ENCODE measurements around the gene CD59.

CD59 gene

GRCh38 chr11:33696931-33697638, 39.1 kb downstream of the CD59 start:
- Histone ChIP-seq H3K36me3 (no peaks in the 10 kb centered on the region), H3K4me1 (ENCODE audit: control insufficient read depth in 1 of 2, insufficient read depth in 1 of 2, low read depth in 1 of 2, low read length in 1 of 2) (peaks cover 46 to 51% of the 10 kb centered on the region in 2 experiments), H3K27me3 (no peaks in the 10 kb centered on the region), H3K27ac (no peak overlapping the region), H3K4me3 (ENCODE audit: low read depth in 1 of 2, low read length in 1 of 2) (no peak overlapping the region), H3K9me3 (no peaks in the 10 kb centered on the region)
- TF ChIP-seq, protein P1, sequence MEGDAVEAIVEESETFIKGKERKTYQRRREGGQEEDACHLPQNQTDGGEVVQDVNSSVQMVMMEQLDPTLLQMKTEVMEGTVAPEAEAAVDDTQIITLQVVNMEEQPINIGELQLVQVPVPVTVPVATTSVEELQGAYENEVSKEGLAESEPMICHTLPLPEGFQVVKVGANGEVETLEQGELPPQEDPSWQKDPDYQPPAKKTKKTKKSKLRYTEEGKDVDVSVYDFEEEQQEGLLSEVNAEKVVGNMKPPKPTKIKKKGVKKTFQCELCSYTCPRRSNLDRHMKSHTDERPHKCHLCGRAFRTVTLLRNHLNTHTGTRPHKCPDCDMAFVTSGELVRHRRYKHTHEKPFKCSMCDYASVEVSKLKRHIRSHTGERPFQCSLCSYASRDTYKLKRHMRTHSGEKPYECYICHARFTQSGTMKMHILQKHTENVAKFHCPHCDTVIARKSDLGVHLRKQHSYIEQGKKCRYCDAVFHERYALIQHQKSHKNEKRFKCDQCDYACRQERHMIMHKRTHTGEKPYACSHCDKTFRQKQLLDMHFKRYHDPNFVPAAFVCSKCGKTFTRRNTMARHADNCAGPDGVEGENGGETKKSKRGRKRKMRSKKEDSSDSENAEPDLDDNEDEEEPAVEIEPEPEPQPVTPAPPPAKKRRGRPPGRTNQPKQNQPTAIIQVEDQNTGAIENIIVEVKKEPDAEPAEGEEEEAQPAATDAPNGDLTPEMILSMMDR (IDR thresholded peaks at IDR 0.05) = no peak

- peaks cover 39 to 45% of the 10 kb centered on the region in 2 experiments for H3K4me1 ChIP-seq (ENCODE audit: control insufficient read depth in 1 of 2, insufficient read depth in 1 of 2, low read depth in 1 of 2, low read length in 1 of 2)
- TF ChIP-seq, protein P1 (IDR thresholded peaks at IDR 0.05) = no peak
- no peaks in the 10 kb centered on the region for H3K27me3 ChIP-seq
- no peaks in the 10 kb centered on the region for H3K9me3 ChIP-seq
- no peak overlapping the region for H3K27ac ChIP-seq
- H3K36me3 ChIP-seq = no peaks in the 10 kb centered on the region
- no peak overlapping the region for H3K4me3 ChIP-seq (ENCODE audit: low read depth in 1 of 2, low read length in 1 of 2)
These were observed 39.8 kb downstream of the CD59 start for GRCh38 chr11:33696411-33696810.

DNA sequence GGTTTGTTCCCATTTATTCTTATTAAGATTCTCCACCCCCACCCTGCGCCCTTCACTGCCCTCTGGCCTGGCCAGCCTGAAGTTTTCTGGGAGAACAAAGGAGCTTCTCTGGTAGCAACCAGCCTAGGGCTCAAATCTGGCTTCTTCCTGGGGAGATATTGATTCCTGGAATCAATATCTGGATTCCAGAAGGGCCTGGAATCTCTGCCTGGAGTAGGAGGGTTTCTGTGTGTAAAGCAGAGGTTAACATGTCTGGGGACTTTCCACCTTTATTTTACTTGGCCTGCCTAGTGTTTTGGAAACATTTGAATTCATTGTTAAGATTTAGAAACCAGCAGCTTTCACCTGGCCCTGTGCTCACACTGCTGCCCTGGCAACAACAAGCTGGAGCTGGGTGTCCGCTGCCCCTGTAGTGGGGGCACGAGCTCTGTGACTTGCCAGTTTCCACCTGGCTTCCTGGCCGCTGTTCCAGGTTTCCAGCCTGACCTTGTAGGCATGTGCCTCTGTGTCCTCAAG, 41.1 kb downstream of the CD59 start:
- Histone ChIP-seq H3K27me3 (no peaks in the 10 kb centered on the region), H3K4me1 (ENCODE audit: control insufficient read depth in 1 of 2, insufficient read depth in 1 of 2, low read depth in 1 of 2, low read length in 1 of 2) (peaks cover 33 to 36% of the 10 kb centered on the region in 2 experiments), H3K9me3 (no peaks in the 10 kb centered on the region), H3K36me3 (no peaks in the 10 kb centered on the region), H3K4me3 (ENCODE audit: low read depth in 1 of 2, low read length in 1 of 2) (no peak overlapping the region), H3K27ac (no peak overlapping the region)
- TF ChIP-seq, protein P1 (IDR thresholded peaks at IDR 0.05) = no peak

DNA sequence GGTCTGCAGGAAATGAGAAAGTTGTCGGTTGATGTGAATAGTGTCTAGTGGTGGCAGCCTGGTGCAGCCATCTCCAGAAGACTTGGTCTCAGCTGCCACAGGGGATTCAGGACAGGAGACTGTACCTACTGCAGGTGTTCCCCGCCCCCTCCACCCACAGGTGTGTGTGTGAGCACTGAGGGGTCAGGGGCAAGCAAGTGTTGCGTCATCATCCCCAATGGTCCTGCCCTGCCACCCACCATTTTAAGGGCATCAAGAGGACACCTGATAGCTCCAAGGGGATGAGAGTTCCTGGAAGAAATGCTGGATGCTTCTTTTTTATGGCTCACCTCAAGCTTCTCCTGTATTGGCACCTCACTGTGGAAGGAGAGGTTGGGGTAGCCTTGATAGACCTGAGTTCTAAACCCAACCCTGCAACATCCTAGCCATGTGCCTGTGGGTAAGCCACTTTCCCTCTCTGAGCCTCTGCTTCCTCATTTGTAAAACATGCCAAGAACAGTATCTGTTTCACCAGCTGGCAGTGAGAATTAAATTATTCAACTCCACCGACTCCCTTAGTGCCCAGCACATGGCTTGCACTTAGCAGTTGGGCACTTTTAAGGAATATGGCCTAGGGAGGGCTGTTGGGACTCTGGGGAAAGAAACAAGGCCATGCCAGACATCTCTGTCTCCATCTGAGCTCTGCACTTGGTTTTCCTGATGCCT, 41.7 kb downstream of the CD59 start:
- Histone ChIP-seq H3K4me3 (ENCODE audit: low read depth in 1 of 2, low read length in 1 of 2) (no peak overlapping the region), H3K9me3 (no peaks in the 10 kb centered on the region), H3K36me3 (no peaks in the 10 kb centered on the region), H3K27ac (no peak overlapping the region), H3K27me3 (no peaks in the 10 kb centered on the region), H3K4me1 (ENCODE audit: control insufficient read depth in 1 of 2, insufficient read depth in 1 of 2, low read depth in 1 of 2, low read length in 1 of 2) (peaks cover 26 to 30% of the 10 kb centered on the region in 2 experiments)
- TF ChIP-seq, protein P1 (IDR thresholded peaks at IDR 0.05) = no peak

- Histone ChIP-seq H3K36me3 (no peaks in the 10 kb centered on the region), H3K9me3 (no peaks in the 10 kb centered on the region), H3K4me1 (ENCODE audit: control insufficient read depth in 1 of 2, insufficient read depth in 1 of 2, low read depth in 1 of 2, low read length in 1 of 2) (peaks cover 16 to 30% of the 10 kb centered on the region in 2 experiments), H3K27me3 (no peaks in the 10 kb centered on the region), H3K4me3 (ENCODE audit: low read depth in 1 of 2, low read length in 1 of 2) (no peak overlapping the region), H3K27ac (no peak overlapping the region)
- TF ChIP-seq, protein P1 (IDR thresholded peaks at IDR 0.05) = no peak
These were observed 43.7 kb downstream of the CD59 start for GRCh38 chr11:33692541-33692940.
